Stimulated activated CD4-positive, alpha-beta T cell treated with anti-CD3 and anti-CD28 coated beads, Interleukin-4, amount 100 ng/mL, for 48 hours (primary cell): Measurements from ENCODE around the gene CAPRIN1.
A peak's percentile ranks its signal among the peaks of the same experiment; 100 is the strongest.
"Not testable (repeated sequence)": the region's sequence is repeated elsewhere in the genome, so short reads cannot be mapped to it uniquely, and the experiment has no call there.

Source experiments
- DNase-seq, 2 donors: peaks; one replicate each; pipeline ENCODE4 v3.0.0-alpha.2; 2020; ENCODE audit warnings: low read depth in 2 of 2

Gene CAPRIN1

GRCh38 chr11:34091825-34092224 lies 40.3 kb downstream of the CAPRIN1 start:
- no peak for DNase-seq

DNA sequence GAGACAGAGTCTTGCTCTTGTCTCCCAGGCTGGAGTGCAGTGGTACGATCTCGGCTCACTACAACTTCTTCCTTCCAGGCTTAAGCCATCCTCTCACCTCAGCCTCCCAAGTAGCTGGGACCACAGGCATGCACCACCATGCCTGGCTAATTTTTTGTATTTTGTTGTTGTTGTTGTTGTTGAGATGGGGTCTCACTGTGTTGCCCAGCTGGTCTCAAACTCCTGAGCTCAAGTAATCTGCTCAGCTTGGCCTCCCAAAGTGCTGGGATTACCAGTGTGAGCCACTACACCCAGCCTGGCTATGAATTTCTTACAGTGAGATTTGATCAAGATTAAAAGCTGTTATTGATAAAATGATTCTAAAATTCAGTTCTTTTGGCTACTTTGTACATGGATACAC lies 43.4 kb downstream of the CAPRIN1 start:
- DNase-seq = not testable (repeated sequence)

- DNase-seq = no peak
Observed at GRCh38 chr11:34098813-34099212, 47.3 kb downstream of the CAPRIN1 start.

GRCh38 chr11:34104680-34105078 lies 53.1 kb downstream of the CAPRIN1 start:
- no peak for DNase-seq

DNA sequence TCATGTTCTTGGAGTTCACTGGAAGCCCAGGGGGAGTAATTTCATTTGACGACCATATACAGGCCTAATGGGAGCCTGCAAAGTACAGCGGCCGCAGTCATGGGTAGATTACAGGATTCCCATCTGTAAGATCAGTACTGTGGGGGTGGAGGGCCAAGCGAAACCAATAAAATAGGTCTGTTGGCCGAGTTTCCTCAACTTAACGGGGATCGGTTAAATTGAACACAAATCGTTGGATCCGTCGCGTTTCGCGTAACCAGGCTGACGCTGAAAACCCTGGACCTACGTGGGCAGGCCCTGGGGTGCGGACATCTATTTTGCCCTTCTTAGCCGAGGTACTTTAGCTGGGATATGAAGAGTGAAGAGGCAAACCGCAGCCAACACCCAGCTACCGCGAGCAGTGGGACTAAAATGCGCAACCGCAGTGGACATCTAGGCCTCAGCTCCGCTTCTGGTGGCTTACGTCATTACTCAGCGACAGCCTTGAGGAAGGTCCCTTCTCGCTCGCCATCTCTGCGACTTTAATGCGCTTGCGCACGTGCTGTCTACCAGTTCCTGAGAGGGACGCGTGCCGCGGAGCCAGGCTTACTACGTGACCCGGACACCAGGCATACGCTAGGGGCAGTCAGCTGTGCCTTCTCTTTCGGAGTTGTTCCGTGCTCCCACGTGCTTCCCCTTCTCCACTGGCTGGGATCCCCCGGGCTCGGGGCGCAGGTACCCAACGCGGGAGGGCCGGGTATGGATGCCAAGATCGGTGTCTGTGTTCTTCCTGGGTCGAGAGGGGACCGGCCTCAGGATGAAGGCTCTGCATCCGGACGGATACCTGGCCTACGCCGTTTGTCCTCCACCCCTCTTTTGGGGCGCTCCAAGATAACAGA lies 53.8 kb downstream of the CAPRIN1 start, which contains the start of gene NAT10:
TSS of gene NAT10 (plus strand) at position 551 of the 878 bp plus-strand sequence. CDS start 2,597 bp downstream, outside the sequence.
- peak; percentile 95 for DNase-seq

DNA sequence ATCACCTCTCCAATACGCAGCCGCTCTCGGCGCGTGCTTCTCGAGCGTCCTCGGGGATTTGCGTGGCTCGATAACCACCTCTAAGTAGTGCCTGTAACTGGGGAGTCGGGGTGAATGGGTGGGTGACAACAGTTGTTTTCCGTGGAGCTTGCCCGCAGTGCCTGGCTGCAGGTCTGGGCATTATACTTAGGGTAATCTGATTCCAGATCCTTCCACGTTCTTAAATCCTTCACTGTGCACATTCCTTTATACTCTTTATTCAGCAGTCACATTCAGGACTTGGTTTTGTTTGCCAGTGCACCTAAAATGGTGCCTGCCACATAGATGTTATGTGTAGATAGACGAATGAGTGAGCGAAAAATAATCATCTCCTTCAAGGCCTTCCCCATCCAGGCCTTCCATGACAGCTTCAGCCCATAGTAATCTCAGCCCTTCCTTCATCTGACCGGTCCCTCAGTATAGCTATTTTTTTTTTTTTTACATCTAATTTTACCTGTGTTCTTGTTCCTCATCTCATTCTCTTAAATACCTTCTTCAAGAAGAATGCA lies 54.5 kb downstream of the CAPRIN1 start:
- DNase-seq = no peak

GRCh38 chr11:34111722-34112270 lies 60.3 kb downstream of the CAPRIN1 start:
- no peak for DNase-seq

DNA sequence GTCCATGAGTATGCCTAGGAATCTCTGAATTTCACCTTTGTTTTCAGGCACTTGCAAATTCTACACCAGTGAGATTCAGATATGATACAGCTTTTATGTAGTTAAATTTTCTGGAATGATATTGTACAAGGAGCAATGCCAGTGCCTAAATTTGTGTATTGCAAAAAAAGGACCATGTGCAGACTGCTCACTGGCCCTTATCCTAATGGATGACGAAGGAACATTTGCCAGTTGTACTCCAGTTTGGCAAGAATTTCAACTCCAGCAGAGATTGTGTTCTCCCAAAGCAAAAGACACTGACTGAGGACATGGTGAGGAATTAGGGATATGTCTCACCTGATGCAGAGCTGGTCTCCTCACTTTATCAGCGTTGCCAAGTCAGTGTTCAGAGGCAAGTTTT lies 62.5 kb downstream of the CAPRIN1 start:
- DNase-seq = no peak

- no peak for DNase-seq
Observed at GRCh38 chr11:34114471-34114870, 62.9 kb downstream of the CAPRIN1 start.

- no peak for DNase-seq
Observed at GRCh38 chr11:34120651-34121050, 69.1 kb downstream of the CAPRIN1 start.

DNA sequence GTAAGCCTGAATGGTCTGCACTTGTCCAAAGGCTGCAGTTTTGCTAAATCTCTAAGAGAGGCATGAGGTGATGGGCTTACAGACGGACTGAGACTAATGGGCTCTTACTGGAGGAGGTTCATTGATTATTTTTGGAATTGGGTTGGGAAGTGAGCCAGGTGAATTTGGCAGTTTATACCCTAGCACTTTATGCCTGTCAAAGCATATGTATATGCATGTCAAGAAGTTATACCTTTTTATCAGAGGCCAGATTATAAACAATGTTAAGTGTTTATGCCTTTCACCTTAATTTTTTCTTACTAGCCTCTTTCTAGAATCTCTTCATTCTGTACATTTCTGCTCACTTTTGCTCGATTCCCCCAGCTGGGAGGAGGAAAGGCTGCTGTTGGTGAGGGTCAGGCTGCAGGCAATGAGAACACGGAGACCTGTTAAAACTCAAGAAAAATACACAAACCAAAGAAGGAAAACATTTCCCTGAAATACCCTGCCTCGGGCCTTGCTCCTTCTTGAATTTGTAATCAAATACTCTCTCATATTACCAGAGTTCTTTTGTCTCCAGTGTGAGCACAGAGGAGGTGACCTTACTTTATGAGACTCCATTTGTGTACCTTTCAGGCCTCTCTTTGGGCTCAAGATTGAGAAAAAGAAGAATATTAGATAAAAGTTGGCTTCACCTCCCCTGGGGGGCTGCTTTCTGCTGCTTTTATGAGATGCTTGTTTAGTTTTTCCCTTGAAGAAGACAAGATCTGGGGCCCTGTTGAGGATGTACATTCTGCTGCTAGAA lies 73.5 kb downstream of the CAPRIN1 start:
- DNase-seq = no peak

GRCh38 chr11:34126959-34127848 lies 75.7 kb downstream of the CAPRIN1 start:
- no peak for DNase-seq

DNA sequence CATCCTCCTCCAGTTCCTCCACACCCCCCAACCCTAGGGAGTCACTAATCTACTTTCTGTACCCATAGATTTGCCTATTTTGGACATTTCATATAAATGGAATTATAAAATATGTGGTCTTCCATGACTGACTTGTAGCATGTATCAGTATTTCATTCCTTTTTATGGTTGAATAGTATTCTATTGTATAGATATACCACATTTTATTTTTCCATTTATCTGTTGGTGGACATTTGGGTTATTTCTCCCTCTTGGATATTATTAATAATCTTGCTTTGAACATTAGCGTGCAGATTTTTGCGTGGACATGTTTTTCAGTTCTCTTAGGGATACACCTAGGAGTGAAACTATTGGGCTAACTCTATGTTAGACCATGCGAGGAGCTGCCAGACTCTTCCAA lies 77.3 kb downstream of the CAPRIN1 start:
- DNase-seq = no peak

DNA sequence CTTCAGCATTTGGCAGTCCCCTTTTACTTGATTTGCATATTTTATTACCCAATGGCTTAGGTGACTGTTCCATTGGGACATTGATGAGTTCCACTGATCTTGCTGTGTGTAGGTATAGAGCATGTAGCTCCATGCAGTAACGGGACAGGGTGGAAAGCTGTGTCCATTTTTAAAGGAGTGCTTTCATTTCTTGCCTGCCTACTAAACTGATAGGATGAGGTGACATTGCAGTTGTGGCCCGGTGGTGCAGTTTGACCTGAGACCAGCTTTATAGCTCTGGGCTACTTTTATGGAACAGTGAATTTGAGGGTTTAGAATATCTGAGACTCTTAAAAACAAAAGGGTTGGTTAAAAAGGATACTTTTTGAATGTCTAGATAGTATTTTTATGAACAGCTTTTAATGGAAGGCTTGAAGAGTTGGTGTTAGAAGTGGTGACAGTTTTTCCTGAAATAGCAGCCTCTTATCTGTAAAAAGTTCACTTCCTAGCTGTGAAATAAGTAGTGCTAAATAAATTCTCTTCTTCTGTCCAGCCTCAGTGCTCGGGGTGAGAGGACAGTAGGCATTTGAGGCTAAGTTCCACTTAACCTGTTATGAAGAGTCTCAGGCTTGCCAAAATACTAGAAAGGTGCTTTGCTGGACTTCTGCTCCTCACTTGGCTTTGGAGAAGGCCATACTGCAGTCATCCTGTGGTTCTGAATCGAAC lies 80.9 kb downstream of the CAPRIN1 start:
- no peak for DNase-seq

GRCh38 chr11:34134765-34135164 lies 83.2 kb downstream of the CAPRIN1 start:
- DNase-seq = no peak

DNA sequence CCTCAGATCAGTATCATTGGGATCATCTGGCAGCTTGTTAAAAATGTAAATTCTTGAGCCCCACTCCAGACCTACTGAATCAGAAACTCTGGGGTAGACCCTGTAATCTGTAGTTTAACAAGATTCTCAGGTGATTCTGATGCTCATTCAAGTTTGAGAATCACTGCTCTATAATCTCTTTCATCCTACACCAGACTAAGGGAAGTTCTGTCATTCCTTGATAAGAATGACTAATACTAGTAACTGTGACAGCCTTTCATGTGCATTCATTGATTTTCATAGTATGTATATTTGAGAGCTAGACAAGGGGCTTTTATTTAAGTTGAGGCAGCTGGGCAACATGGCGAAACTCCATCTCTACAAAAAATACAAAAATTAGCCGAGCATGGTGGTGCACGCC lies 83.9 kb downstream of the CAPRIN1 start:
- DNase-seq = no peak

- no peak for DNase-seq
Observed at GRCh38 chr11:34136420-34136819, 84.9 kb downstream of the CAPRIN1 start.

- no peak for DNase-seq
Observed at GRCh38 chr11:34139346-34139745, 87.8 kb downstream of the CAPRIN1 start.

- no peak for DNase-seq
Observed at GRCh38 chr11:34140149-34140548, 88.6 kb downstream of the CAPRIN1 start.

DNA sequence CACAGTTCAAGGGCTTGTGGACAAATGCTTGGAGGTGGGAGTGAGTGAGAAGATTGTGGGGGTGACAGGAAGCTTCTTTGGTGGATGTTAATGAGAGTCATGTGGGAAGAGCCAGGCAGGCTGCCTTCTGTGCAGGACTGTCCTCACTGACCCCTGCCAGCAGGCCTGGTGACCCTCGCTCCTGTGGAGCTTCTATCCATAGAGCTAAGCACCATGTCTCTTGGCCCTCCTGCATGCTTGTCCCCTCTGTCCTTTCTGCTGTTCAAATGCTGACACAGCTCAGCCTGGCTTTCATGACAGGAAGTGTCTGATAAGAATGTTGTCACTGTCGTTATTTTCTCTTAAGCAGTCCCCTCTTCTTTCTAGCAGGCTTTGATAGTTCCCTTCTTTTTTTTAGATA lies 91.5 kb downstream of the CAPRIN1 start:
- DNase-seq = no peak

GRCh38 chr11:34145073-34145472 lies 93.5 kb downstream of the CAPRIN1 start:
- DNase-seq = no peak
